Choroid plexus epithelial cell (primary cell): ENCODE measurements around the gene MAP3K14.
A peak's percentile ranks its signal among the peaks of the same experiment; 100 is the strongest.

ENCODE experiments used
- DNase-seq: peaks from one replicate; pipeline ENCODE4 v3.0.0-alpha.2; 2010; ENCODE audit warnings: low read depth
- H3K4me3 ChIP-seq: 2 replicates; pipeline ENCODE4 v1.5.1; 2011; ENCODE audit warnings: low read depth, mild to moderate bottlenecking, control low read depth, low read length, moderate library complexity
- CTCF ChIP-seq: conservative IDR thresholded peaks from 2 replicates; pipeline ENCODE4 v1.5.1; 2011; ENCODE audit warnings: low read depth, mild to moderate bottlenecking, control low read depth, inconsistent platforms, low read length, moderate library complexity

Gene MAP3K14

GRCh38 chr17:45261577-45262515 lies 55.0 kb downstream of the MAP3K14 start, which contains the start of gene SPATA32:
TSS of gene SPATA32 (minus strand) at chr17:45262094. CDS start at chr17:45262016, 78 bp downstream.
- peak; percentile 45 for DNase-seq
- H3K4me3 ChIP-seq: peak within 1 kb of the TSS; percentile 56

GRCh38 chr17:45260204-45260783 lies 56.5 kb downstream of the MAP3K14 start:
- no peak overlapping the region for H3K4me3 ChIP-seq
- no peak for TF ChIP-seq CTCF

More at GRCh38 chr17:45261577-45262515, 55.0 kb downstream of the MAP3K14 start, which contains the start of gene SPATA32:
- TF ChIP-seq CTCF: no peak

GRCh38 chr17:45258981-45259380 lies 57.8 kb downstream of the MAP3K14 start:
- H3K4me3 ChIP-seq: no peak overlapping the region
- TF ChIP-seq CTCF: no peak
- no peak for DNase-seq

More at GRCh38 chr17:45260204-45260783, 56.5 kb downstream of the MAP3K14 start:
- peak; percentile 21 for DNase-seq

GRCh38 chr17:45257115-45257514 lies 59.7 kb downstream of the MAP3K14 start:
- no peak overlapping the region for H3K4me3 ChIP-seq
- DNase-seq: no peak
- TF ChIP-seq CTCF: no peak

GRCh38 chr17:45256114-45256966 lies 60.5 kb downstream of the MAP3K14 start:
- peak; percentile 20 for TF ChIP-seq CTCF
- DNase-seq: no peak
- H3K4me3 ChIP-seq: no peak overlapping the region

GRCh38 chr17:45255358-45255757 lies 61.5 kb downstream of the MAP3K14 start:
- no peak for DNase-seq
- no peak for TF ChIP-seq CTCF
- H3K4me3 ChIP-seq: no peak overlapping the region
